ENCODE data around the gene FBXO21.

DNA sequence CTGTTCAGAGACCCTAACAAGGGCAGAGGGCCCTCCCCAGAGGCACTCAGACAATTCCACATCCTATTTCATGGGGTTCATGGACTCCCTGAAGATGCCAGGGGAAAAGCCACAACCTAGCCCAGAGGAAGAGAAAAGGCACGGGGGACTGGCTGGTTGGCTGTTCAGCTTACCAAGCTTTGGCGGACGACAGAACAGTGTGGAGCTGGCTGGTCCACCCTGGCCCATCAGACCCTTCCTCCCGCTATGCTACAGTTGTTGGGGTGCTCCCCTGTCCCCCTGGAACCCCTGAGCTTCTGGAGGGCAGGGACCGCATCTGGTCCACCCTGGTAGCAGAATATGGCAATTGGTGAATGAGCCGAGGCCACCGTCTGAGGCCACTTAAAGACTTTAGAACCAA, 97.4 kb downstream of the FBXO21 start:
- TF ChIP-seq, protein P1, sequence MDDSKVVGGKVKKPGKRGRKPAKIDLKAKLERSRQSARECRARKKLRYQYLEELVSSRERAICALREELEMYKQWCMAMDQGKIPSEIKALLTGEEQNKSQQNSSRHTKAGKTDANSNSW (CRISPR knock-in tag; IDR thresholded peaks at IDR 0.05; ENCODE audit: borderline replicate concordance), result no peak
- TF ChIP-seq WIZ (CRISPR knock-in tag; IDR thresholded peaks at IDR 0.05), result no peak
- no peak for TF ChIP-seq KDM1A (CRISPR knock-in tag; IDR thresholded peaks at IDR 0.05)
- TF ChIP-seq ZNF335 (CRISPR knock-in tag; IDR thresholded peaks at IDR 0.05), result no peak
- no peak for TF ChIP-seq MAZ (IDR thresholded peaks at IDR 0.05; ENCODE audit: borderline replicate concordance, low read depth, low read length)
- no peak for TF ChIP-seq MAZ (CRISPR knock-in tag; IDR thresholded peaks at IDR 0.05; ENCODE audit: low read depth)
- TF ChIP-seq CBFB (CRISPR knock-in tag; IDR thresholded peaks at IDR 0.05), result no peak
- no peak for TF ChIP-seq MEIS2 (CRISPR knock-in tag; IDR thresholded peaks at IDR 0.05)
- TF ChIP-seq, protein P2, sequence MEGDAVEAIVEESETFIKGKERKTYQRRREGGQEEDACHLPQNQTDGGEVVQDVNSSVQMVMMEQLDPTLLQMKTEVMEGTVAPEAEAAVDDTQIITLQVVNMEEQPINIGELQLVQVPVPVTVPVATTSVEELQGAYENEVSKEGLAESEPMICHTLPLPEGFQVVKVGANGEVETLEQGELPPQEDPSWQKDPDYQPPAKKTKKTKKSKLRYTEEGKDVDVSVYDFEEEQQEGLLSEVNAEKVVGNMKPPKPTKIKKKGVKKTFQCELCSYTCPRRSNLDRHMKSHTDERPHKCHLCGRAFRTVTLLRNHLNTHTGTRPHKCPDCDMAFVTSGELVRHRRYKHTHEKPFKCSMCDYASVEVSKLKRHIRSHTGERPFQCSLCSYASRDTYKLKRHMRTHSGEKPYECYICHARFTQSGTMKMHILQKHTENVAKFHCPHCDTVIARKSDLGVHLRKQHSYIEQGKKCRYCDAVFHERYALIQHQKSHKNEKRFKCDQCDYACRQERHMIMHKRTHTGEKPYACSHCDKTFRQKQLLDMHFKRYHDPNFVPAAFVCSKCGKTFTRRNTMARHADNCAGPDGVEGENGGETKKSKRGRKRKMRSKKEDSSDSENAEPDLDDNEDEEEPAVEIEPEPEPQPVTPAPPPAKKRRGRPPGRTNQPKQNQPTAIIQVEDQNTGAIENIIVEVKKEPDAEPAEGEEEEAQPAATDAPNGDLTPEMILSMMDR (CRISPR knock-in tag; IDR thresholded peaks at IDR 0.05), result no peak
- TF ChIP-seq RBFOX2 (IDR thresholded peaks at IDR 0.05; ENCODE audit: low read depth, low read length), result no peak; the same call in 1 of the 2 replicates
- TF ChIP-seq, protein P3, sequence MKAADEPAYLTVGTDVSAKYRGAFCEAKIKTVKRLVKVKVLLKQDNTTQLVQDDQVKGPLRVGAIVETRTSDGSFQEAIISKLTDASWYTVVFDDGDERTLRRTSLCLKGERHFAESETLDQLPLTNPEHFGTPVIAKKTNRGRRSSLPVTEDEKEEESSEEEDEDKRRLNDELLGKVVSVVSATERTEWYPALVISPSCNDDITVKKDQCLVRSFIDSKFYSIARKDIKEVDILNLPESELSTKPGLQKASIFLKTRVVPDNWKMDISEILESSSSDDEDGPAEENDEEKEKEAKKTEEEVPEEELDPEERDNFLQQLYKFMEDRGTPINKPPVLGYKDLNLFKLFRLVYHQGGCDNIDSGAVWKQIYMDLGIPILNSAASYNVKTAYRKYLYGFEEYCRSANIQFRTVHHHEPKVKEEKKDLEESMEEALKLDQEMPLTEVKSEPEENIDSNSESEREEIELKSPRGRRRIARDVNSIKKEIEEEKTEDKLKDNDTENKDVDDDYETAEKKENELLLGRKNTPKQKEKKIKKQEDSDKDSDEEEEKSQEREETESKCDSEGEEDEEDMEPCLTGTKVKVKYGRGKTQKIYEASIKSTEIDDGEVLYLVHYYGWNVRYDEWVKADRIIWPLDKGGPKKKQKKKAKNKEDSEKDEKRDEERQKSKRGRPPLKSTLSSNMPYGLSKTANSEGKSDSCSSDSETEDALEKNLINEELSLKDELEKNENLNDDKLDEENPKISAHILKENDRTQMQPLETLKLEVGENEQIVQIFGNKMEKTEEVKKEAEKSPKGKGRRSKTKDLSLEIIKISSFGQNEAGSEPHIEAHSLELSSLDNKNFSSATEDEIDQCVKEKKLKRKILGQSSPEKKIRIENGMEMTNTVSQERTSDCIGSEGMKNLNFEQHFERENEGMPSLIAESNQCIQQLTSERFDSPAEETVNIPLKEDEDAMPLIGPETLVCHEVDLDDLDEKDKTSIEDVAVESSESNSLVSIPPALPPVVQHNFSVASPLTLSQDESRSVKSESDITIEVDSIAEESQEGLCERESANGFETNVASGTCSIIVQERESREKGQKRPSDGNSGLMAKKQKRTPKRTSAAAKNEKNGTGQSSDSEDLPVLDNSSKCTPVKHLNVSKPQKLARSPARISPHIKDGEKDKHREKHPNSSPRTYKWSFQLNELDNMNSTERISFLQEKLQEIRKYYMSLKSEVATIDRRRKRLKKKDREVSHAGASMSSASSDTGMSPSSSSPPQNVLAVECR (CRISPR knock-in tag; IDR thresholded peaks at IDR 0.05; ENCODE audit: borderline replicate concordance), result no peak

All from HepG2 (cell line).